ENCODE data around the gene VEGFB.

VEGFB gene

DNA sequence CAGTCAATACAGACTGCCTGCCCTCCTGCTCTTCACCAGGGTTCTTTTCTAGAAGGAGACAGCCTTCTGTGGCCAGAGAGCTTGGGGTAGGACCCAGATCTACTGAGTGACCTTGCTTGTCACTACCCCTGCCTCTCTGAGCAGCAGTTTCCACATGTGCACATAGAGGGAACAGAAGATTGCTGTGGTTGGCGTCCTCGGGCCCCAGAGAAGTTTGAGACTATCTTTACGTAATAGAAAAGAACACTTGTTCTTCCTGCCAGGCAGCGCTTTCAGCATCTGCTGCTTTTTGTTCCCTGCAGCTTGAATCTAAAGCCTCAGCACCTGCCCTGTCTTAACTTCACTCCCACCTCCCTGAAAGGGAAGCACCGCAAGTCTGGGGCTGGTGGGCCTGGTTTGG, 4.6 kb downstream of the VEGFB start:
- no peak overlapping the region for H2AFZ ChIP-seq (ENCODE audit: low read depth, low read length)
- H3K36me3 ChIP-seq (ENCODE audit: insufficient read depth, low read length) = peaks cover 54% of the 10 kb centered on the region
- TF ChIP-seq, protein P1, sequence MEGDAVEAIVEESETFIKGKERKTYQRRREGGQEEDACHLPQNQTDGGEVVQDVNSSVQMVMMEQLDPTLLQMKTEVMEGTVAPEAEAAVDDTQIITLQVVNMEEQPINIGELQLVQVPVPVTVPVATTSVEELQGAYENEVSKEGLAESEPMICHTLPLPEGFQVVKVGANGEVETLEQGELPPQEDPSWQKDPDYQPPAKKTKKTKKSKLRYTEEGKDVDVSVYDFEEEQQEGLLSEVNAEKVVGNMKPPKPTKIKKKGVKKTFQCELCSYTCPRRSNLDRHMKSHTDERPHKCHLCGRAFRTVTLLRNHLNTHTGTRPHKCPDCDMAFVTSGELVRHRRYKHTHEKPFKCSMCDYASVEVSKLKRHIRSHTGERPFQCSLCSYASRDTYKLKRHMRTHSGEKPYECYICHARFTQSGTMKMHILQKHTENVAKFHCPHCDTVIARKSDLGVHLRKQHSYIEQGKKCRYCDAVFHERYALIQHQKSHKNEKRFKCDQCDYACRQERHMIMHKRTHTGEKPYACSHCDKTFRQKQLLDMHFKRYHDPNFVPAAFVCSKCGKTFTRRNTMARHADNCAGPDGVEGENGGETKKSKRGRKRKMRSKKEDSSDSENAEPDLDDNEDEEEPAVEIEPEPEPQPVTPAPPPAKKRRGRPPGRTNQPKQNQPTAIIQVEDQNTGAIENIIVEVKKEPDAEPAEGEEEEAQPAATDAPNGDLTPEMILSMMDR (IDR thresholded peaks at IDR 0.05; ENCODE audit: borderline replicate concordance, extremely low read depth, low read length, poor library complexity, severe bottlenecking) = no peak
- no peak for TF ChIP-seq EZH2 (IDR thresholded peaks at IDR 0.05; ENCODE audit: borderline replicate concordance, low read depth, low read length, severe bottlenecking)
- H3K4me1 ChIP-seq (ENCODE audit: insufficient read depth, low read length) = peaks cover 55% of the 10 kb centered on the region
- H3K9me3 ChIP-seq (ENCODE audit: insufficient read depth, low read length, severe bottlenecking) = no peaks in the 10 kb centered on the region
- H3K9ac ChIP-seq (ENCODE audit: low read depth, low read length) = 0 out of 2 replicates have a peak overlapping the region, but pooled peaks have one; percentile 5
- no peak overlapping the region for H3K27ac ChIP-seq (ENCODE audit: low read length)
- peaks cover 41% of the 10 kb centered on the region for H3K79me2 ChIP-seq (ENCODE audit: insufficient read depth, low read length)
- no peak for DNase-seq
- no peak overlapping the region for H3K4me3 ChIP-seq (ENCODE audit: low read depth in 1 of 2, low read length in 2 of 2)
- ATAC-seq (ENCODE audit: insufficient read depth, low read depth) = no peak
- H3K4me2 ChIP-seq (ENCODE audit: insufficient read depth, low read length) = no peak overlapping the region
- no peaks in the 10 kb centered on the region for H3K27me3 ChIP-seq (ENCODE audit: insufficient read depth, low read length, poor library complexity)
- peaks cover 30% of the 10 kb centered on the region for H4K20me1 ChIP-seq (ENCODE audit: insufficient read depth, low read length)

DNA sequence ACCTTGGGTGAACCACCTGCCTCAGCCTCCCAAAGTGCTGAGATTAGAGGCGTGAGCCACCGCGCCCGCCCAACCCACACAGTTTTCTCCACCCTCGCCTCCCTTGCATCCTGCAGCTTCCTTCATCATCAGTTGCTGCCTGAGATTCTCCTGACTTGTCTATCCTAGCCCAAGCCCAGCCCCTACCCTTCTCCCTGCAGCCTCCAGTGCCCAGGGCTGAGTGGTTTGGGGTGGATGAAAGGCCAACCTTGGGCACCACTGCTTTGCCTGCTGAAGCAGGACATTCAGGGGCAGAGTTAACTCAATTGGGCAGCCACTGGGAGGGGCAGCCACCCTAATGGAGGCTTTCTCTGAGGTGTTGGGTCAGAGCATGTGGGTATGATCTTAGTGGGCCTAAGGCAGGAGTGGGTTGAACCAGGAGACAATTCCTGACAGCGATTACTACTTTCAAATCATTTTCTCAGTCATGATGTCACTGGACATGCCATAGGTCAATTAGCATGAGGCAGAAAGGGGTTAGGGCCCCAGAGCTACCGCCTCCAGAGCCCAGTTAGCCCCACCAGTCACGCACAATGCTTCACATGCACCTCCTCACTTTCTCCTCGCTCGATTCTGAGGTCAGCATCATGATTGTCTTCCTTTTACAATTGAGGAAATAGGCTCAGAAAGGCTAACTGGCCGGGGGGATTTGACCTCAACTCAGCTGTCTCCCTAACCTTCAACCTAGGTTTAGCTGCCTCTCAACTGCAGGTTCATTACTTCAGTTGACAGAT, 5.5 kb downstream of the VEGFB start:
- H3K4me2 ChIP-seq (ENCODE audit: insufficient read depth, low read length) = peak overlapping the region; percentile 93
- peak overlapping the region; percentile 87 for H3K27ac ChIP-seq (ENCODE audit: low read length)
- no peak for TF ChIP-seq EZH2 (IDR thresholded peaks at IDR 0.05; ENCODE audit: borderline replicate concordance, low read depth, low read length, severe bottlenecking)
- TF ChIP-seq, protein P1 (IDR thresholded peaks at IDR 0.05; ENCODE audit: borderline replicate concordance, extremely low read depth, low read length, poor library complexity, severe bottlenecking) = no peak
- peak overlapping the region; percentile 20 to 65; a peak in 3 of 4 replicates for H3K4me3 ChIP-seq (ENCODE audit: low read depth in 1 of 2, low read length in 2 of 2)
- H3K79me2 ChIP-seq (ENCODE audit: insufficient read depth, low read length) = peaks cover 45% of the 10 kb centered on the region
- DNase-seq (no peak), ATAC-seq (ENCODE audit: insufficient read depth, low read depth) (no peak)
- peak overlapping the region; percentile 78 for H2AFZ ChIP-seq (ENCODE audit: low read depth, low read length)
- peaks cover 62% of the 10 kb centered on the region for H3K36me3 ChIP-seq (ENCODE audit: insufficient read depth, low read length)
- H3K9me3 ChIP-seq (ENCODE audit: insufficient read depth, low read length, severe bottlenecking) = no peaks in the 10 kb centered on the region
- no peaks in the 10 kb centered on the region for H3K27me3 ChIP-seq (ENCODE audit: insufficient read depth, low read length, poor library complexity)
- peaks cover 60% of the 10 kb centered on the region for H3K4me1 ChIP-seq (ENCODE audit: insufficient read depth, low read length)
- H3K9ac ChIP-seq (ENCODE audit: low read depth, low read length) = peak overlapping the region; percentile 67
- peaks cover 35% of the 10 kb centered on the region for H4K20me1 ChIP-seq (ENCODE audit: insufficient read depth, low read length)

DNA sequence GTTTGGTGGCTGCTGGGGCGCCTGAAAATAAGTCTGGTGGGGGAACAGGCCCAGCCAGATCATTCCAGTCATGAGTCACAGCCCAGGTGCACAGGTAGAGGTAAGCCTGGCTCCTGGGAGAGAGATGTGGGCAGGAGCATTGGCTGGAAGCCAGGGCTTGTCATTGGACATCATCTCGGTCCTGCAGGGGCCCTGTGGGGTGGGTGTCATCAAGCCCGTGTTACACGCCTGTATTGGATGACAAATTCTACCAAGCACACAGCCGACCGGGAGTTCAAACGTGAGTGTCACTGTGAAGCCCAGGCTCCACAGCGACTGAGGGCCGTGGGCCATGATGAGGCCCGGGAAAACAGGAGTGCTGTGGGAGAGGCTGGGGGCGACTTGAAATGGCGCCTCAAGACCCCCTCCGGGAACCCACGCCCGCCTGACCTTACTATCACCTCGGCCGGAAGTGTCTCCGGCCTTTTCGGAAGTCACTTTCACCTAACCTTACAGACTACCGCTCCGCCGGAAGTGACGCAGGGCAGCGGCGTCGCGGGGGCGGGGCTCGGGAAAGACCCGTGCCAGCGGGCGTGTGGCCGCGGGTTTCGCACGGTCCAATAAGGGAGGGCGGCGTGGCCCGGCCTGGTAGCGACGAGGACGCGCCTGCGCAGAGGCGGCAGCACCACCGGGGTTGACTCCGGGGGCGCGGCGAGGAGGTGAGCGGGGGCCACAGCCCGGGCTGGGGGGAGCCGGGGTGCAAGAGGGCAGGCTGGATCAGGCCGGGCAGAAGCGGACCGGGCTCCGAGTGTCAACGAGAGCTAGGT, 6.3 kb downstream of the VEGFB start, which contains the start of gene FKBP2:
Gene FKBP2 (plus strand): TSS at position 661 of the 806 bp plus-strand sequence. CDS start 1,293 bp downstream, outside the sequence.
- peak within 1 kb of the TSS; percentile 67 for H3K9ac ChIP-seq (ENCODE audit: low read depth, low read length)
- peak within 1 kb of the TSS; percentile 87 for H3K27ac ChIP-seq (ENCODE audit: low read length)
- peak; percentile 67 for ATAC-seq (ENCODE audit: insufficient read depth, low read depth)
- peaks cover 60% of the 10 kb centered on the region for H3K4me1 ChIP-seq (ENCODE audit: insufficient read depth, low read length)
- H2AFZ ChIP-seq (ENCODE audit: low read depth, low read length) = peak within 1 kb of the TSS; percentile 78
- H4K20me1 ChIP-seq (ENCODE audit: insufficient read depth, low read length) = peaks cover 36% of the 10 kb centered on the region
- H3K27me3 ChIP-seq (ENCODE audit: insufficient read depth, low read length, poor library complexity) = no peaks in the 10 kb centered on the region
- peaks cover 64% of the 10 kb centered on the region for H3K36me3 ChIP-seq (ENCODE audit: insufficient read depth, low read length)
- DNase-seq = peak; percentile 98
- H3K79me2 ChIP-seq (ENCODE audit: insufficient read depth, low read length) = peaks cover 45% of the 10 kb centered on the region
- H3K4me2 ChIP-seq (ENCODE audit: insufficient read depth, low read length) = peak within 1 kb of the TSS; percentile 93
- no peaks in the 10 kb centered on the region for H3K9me3 ChIP-seq (ENCODE audit: insufficient read depth, low read length, severe bottlenecking)
- H3K4me3 ChIP-seq (ENCODE audit: low read depth in 1 of 2, low read length in 2 of 2) = peak within 1 kb of the TSS; percentile 65 to 89
- no peak for TF ChIP-seq EZH2 (IDR thresholded peaks at IDR 0.05; ENCODE audit: borderline replicate concordance, low read depth, low read length, severe bottlenecking)
- TF ChIP-seq, protein P1 (IDR thresholded peaks at IDR 0.05; ENCODE audit: borderline replicate concordance, extremely low read depth, low read length, poor library complexity, severe bottlenecking) = no peak

Data from DND-41 (cell line).